Muscle of leg (tissue), 11 donors: ENCODE data around the gene TTC28. TPM values are rescaled to one million over a fixed set of nuclear protein-coding genes. Genes with fewer than 3 reads are reported as not detected.

ENCODE experiments used
- DNase-seq: peaks from one replicate; pipeline ENCODE4 v3.0.0; 2013
- H3K27ac ChIP-seq: one replicate; pipeline ENCODE4 v1.5.1; 2013; ENCODE audit warnings: mild to moderate bottlenecking, low read length, control low read depth
- H3K27me3 ChIP-seq: one replicate; pipeline ENCODE4 v1.6.1; 2013; ENCODE audit warnings: low read length; ENCODE audit not compliant: control insufficient read depth, insufficient read depth
- H3K36me3 ChIP-seq: one replicate; pipeline ENCODE4 v1.6.1; 2013; ENCODE audit warnings: low read length; ENCODE audit not compliant: control insufficient read depth, insufficient read depth
- H3K4me1 ChIP-seq: one replicate; pipeline ENCODE4 v1.6.1; 2013; ENCODE audit warnings: low read length; ENCODE audit not compliant: control insufficient read depth, insufficient read depth
- H3K4me3 ChIP-seq: one replicate; pipeline ENCODE4 v1.5.1; 2013; ENCODE audit warnings: low read length, control low read depth
- H3K9me3 ChIP-seq: replicated peaks from 2 replicates; pipeline ENCODE4 v1.6.1; 2013; ENCODE audit warnings: low read depth, low read length; ENCODE audit not compliant: control insufficient read depth
- WGBS: methylation state at CpG from one replicate; pipeline ENCODE4 v1.1.5; 2013; ENCODE audit warnings: missing lambda C conversion rate; ENCODE audit not compliant: insufficient coverage; 5-methylcytosine and 5-hydroxymethylcytosine counted together
- polyA plus RNA-seq, 8 donors: library from polyadenylated mRNA; unstranded; fragments of 120-200 nt; gene quantifications; one replicate each; pipeline versions ENCODE4 v1.2.1 to v1.2.3, GENCODE V29; 2013; ENCODE audit warnings: inconsistent platforms in 1 of 8, low replicate concordance in 1 of 8; ENCODE audit not compliant: insufficient read length in 8 of 8, insufficient read depth in 1 of 8
- total RNA-seq: library from RNA; stranded (reverse); fragments of 120-200 nt; gene quantifications from one replicate; pipeline ENCODE4 v1.2.4, GENCODE V29; 2013

Gene TTC28
- total and polyA plus RNA-seq, 9 donors = 17.9 to 31.8 (median 24.9) TPM

GRCh38 chr22:28328756-28329155, 350.9 kb downstream of the TTC28 start:
- H3K9me3 ChIP-seq = no peaks in the 10 kb centered on the region
- H3K27me3 ChIP-seq = no peaks in the 10 kb centered on the region
- DNase-seq = no peak
- H3K36me3 ChIP-seq = no peaks in the 10 kb centered on the region
- H3K4me3 ChIP-seq = no peak overlapping the region
- no peak overlapping the region for H3K27ac ChIP-seq
- no peaks in the 10 kb centered on the region for H3K4me1 ChIP-seq
- no CpG with 5 or more reads among the region's 1 CpG for WGBS

GRCh38 chr22:28316014-28316413, 363.6 kb downstream of the TTC28 start:
- DNase-seq = no peak
- H3K36me3 ChIP-seq = no peaks in the 10 kb centered on the region
- no CpG with 5 or more reads among the region's 4 CpGs for WGBS
- H3K9me3 ChIP-seq = peaks cover 4% of the 10 kb centered on the region
- no peaks in the 10 kb centered on the region for H3K4me1 ChIP-seq
- H3K4me3 ChIP-seq = no peak overlapping the region
- no peaks in the 10 kb centered on the region for H3K27me3 ChIP-seq
- H3K27ac ChIP-seq = no peak overlapping the region

GRCh38 chr22:28314959-28315358, 364.7 kb downstream of the TTC28 start:
- H3K27me3 ChIP-seq = no peaks in the 10 kb centered on the region
- 100% methylated on average over 1 of the region's 1 CpG for WGBS
- H3K9me3 ChIP-seq = peaks cover 4% of the 10 kb centered on the region
- no peak for DNase-seq
- no peaks in the 10 kb centered on the region for H3K4me1 ChIP-seq
- no peak overlapping the region for H3K27ac ChIP-seq
- H3K4me3 ChIP-seq = no peak overlapping the region
- H3K36me3 ChIP-seq = no peaks in the 10 kb centered on the region

DNA sequence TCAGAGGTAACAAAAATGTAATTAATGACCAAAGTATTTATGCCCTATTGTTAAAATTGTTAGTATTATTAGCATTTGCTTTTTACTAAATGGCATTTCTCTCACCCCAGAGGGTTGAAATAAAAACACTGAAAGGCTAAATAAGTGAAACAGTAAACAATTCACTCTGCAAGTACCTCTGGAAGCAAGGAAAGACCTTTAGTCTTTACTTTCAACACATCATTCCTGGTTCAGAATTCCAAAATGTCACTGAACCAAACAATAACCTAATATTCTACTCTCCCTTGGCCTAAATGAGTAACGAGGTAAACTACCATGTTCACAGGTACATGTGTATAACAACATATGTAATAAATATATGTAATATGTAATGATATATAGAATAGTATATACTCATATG, 369.3 kb downstream of the TTC28 start:
- no peak overlapping the region for H3K27ac ChIP-seq
- H3K4me3 ChIP-seq = no peak overlapping the region
- no peak for DNase-seq
- no peaks in the 10 kb centered on the region for H3K36me3 ChIP-seq
- H3K4me1 ChIP-seq = no peaks in the 10 kb centered on the region
- WGBS = no CpG with 5 or more reads among the region's 1 CpG
- no peaks in the 10 kb centered on the region for H3K27me3 ChIP-seq
- peaks cover 4% of the 10 kb centered on the region for H3K9me3 ChIP-seq

- H3K27ac ChIP-seq = peak overlapping the region; percentile 43
- DNase-seq = peak; percentile 95
- H3K9me3 ChIP-seq = no peaks in the 10 kb centered on the region
- H3K4me1 ChIP-seq = peaks cover 6% of the 10 kb centered on the region
- peaks cover 8% of the 10 kb centered on the region for H3K36me3 ChIP-seq
- H3K4me3 ChIP-seq = no peak overlapping the region
- no peaks in the 10 kb centered on the region for H3K27me3 ChIP-seq
- WGBS = 67% methylated on average over 2 of the region's 2 CpGs
Measured at GRCh38 chr22:28299753-28300152, 379.9 kb downstream of the TTC28 start.

- no peaks in the 10 kb centered on the region for H3K9me3 ChIP-seq
- H3K4me1 ChIP-seq = peaks cover 6% of the 10 kb centered on the region
- peak overlapping the region; percentile 42 for H3K27ac ChIP-seq
- no peak overlapping the region for H3K4me3 ChIP-seq
- WGBS = no CpG with 5 or more reads among the region's 3 CpGs
- no peaks in the 10 kb centered on the region for H3K27me3 ChIP-seq
- no peak for DNase-seq
- peaks cover 8% of the 10 kb centered on the region for H3K36me3 ChIP-seq
Measured at GRCh38 chr22:28299309-28299708, 380.3 kb downstream of the TTC28 start.

DNA sequence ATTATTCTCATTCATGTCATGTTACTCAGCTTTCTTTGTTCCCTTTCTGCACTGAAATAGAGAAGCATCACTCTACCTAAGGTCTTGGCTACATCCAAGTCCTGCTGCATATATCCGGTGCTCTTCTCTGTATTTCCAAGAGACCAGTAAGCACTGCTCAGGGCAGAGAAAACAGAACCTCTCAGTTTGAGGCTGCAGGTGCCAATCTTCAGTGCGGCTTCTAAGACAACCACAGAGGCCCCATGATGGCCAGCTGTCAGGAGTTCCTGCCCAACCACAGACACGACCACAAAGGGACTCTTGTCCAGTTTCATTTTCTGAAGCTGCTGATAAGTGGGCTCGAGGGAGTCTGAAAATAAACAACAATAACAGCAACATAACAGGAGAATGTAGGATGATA, 382.1 kb downstream of the TTC28 start:
- WGBS = 60% methylated on average over 1 of the region's 4 CpGs
- peaks cover 7% of the 10 kb centered on the region for H3K36me3 ChIP-seq
- no peak overlapping the region for H3K4me3 ChIP-seq
- no peak overlapping the region for H3K27ac ChIP-seq
- DNase-seq = peak; percentile 27
- no peaks in the 10 kb centered on the region for H3K9me3 ChIP-seq
- H3K4me1 ChIP-seq = peaks cover 6% of the 10 kb centered on the region
- no peaks in the 10 kb centered on the region for H3K27me3 ChIP-seq

- DNase-seq = no peak
- H3K4me1 ChIP-seq = peaks cover 6% of the 10 kb centered on the region
- H3K4me3 ChIP-seq = no peak overlapping the region
- peaks cover 2% of the 10 kb centered on the region for H3K36me3 ChIP-seq
- no peaks in the 10 kb centered on the region for H3K9me3 ChIP-seq
- H3K27ac ChIP-seq = no peak overlapping the region
- no peaks in the 10 kb centered on the region for H3K27me3 ChIP-seq
Measured at GRCh38 chr22:28296452-28296851, 383.2 kb downstream of the TTC28 start.

DNA sequence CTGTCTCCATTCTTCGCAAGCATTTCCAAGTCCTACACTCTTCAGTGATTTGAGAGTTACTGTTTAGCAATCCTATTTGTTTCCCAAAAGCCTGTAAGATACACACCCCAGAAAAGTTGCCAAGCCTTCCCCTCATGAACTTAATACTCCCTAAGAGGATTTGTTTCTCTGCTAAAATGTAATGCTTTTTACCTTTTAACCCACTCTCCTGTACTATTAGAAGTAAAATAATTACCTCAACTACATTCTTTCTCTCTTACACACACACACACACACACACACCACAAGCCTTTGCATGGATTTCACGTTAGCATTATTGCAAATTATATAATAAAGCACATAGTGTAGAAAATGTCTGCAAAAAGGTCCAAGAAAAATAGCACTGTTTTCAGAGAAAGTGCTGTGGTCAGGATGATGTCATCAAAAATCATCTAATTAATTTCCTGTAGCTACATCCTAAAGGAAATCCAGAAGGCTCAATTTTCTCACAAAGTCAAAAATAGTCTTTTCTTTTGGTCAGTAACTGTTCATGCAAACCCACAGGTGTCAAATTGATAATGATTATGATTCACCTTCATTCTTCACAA, 396.5 kb downstream of the TTC28 start:
- no peaks in the 10 kb centered on the region for H3K27me3 ChIP-seq
- peak overlapping the region; percentile 49 for H3K27ac ChIP-seq
- peak; percentile 95 for DNase-seq

GRCh38 chr22:28282405-28283067, 397.1 kb downstream of the TTC28 start:
- Histone ChIP-seq H3K27me3 (no peaks in the 10 kb centered on the region), H3K36me3 (no peaks in the 10 kb centered on the region), H3K4me1 (peaks cover 2% of the 10 kb centered on the region), H3K9me3 (no peaks in the 10 kb centered on the region), H3K4me3 (no peak overlapping the region), H3K27ac (peak overlapping the region; percentile 49)
- no CpG with 5 or more reads among the region's 3 CpGs for WGBS
- no peak for DNase-seq

More for the DNA sequence above, 396.5 kb downstream of the TTC28 start:
- H3K9me3 ChIP-seq = no peaks in the 10 kb centered on the region
- no peaks in the 10 kb centered on the region for H3K36me3 ChIP-seq
- no CpG with 5 or more reads among the region's 2 CpGs for WGBS
- no peak overlapping the region for H3K4me3 ChIP-seq
- peaks cover 2% of the 10 kb centered on the region for H3K4me1 ChIP-seq
